ENCODE measurements around the gene MAP2.

MAP2 gene

GRCh38 chr2:209511637-209512036, 87.8 kb downstream of the MAP2 start:
- DNase-seq: no peak
- CTCF ChIA-PET: no interaction called here
- WGBS (ENCODE audit: insufficient coverage): 100% methylated on average over 2 of the region's 2 CpGs
- Histone ChIP-seq H3K4me3 (ENCODE audit: control insufficient read depth in 1 of 7, extremely low read depth in 1 of 7, insufficient read depth in 4 of 7, low read depth in 2 of 7, low read length in 6 of 7) (no peak overlapping the region), H3K4me1 (ENCODE audit: control extremely low read depth in 1 of 4, control insufficient read depth in 4 of 4, insufficient read depth in 4 of 4, low read length in 3 of 4) (no peaks in the 10 kb centered on the region), H3K9me3 (ENCODE audit: control extremely low read depth in 1 of 5, control insufficient read depth in 4 of 5, insufficient read depth in 2 of 5, low read depth in 1 of 5, low read length in 4 of 5) (no peaks in the 10 kb centered on the region), H3K27ac (ENCODE audit: insufficient read depth in 1 of 2, low read depth in 1 of 2, low read length in 2 of 2, poor library complexity in 1 of 2, severe bottlenecking in 2 of 2) (no peak overlapping the region), H3K27me3 (replicated peaks in 2 of 5; ENCODE audit: control insufficient read depth in 4 of 5, insufficient read depth in 5 of 5, low read length in 4 of 5) (no peaks in the 10 kb centered on the region), H3K36me3 (ENCODE audit: control insufficient read depth in 4 of 4, insufficient read depth in 4 of 4, low read length in 3 of 4) (no peaks in the 10 kb centered on the region)
- POLR2A ChIA-PET: no interaction called here

GRCh38 chr2:209512971-209513370, 89.1 kb downstream of the MAP2 start:
- Histone ChIP-seq H3K4me3 (ENCODE audit: control insufficient read depth in 1 of 7, extremely low read depth in 1 of 7, insufficient read depth in 4 of 7, low read depth in 2 of 7, low read length in 6 of 7) (no peak overlapping the region), H3K4me1 (ENCODE audit: control extremely low read depth in 1 of 4, control insufficient read depth in 4 of 4, insufficient read depth in 4 of 4, low read length in 3 of 4) (no peaks in the 10 kb centered on the region), H3K9me3 (ENCODE audit: control extremely low read depth in 1 of 5, control insufficient read depth in 4 of 5, insufficient read depth in 2 of 5, low read depth in 1 of 5, low read length in 4 of 5) (no peaks in the 10 kb centered on the region), H3K36me3 (ENCODE audit: control insufficient read depth in 4 of 4, insufficient read depth in 4 of 4, low read length in 3 of 4) (no peaks in the 10 kb centered on the region), H3K27me3 (replicated peaks in 2 of 5; ENCODE audit: control insufficient read depth in 4 of 5, insufficient read depth in 5 of 5, low read length in 4 of 5) (no peaks in the 10 kb centered on the region), H3K27ac (ENCODE audit: insufficient read depth in 1 of 2, low read depth in 1 of 2, low read length in 2 of 2, poor library complexity in 1 of 2, severe bottlenecking in 2 of 2) (no peak overlapping the region)
- WGBS (ENCODE audit: insufficient coverage): 50% methylated on average over 1 of the region's 2 CpGs
- CTCF ChIA-PET: interaction anchor here (1.0 kb wide), 1 partner anchor 9 kb away, joined by 4 read pairs; no protein-coding TSS in a partner anchor
- POLR2A ChIA-PET: no interaction called here
- peak in 1 of 3 donors; percentile 12 for DNase-seq

- peak in 1 of 3 donors; percentile 24 for DNase-seq
- ChIA-PET CTCF (no interaction called here), POLR2A (no interaction called here)
These were observed 93.6 kb downstream of the MAP2 start for GRCh38 chr2:209517436-209517835.

GRCh38 chr2:209519271-209519670, 95.4 kb downstream of the MAP2 start:
- no peaks in the 10 kb centered on the region for H3K9me3 ChIP-seq (ENCODE audit: control extremely low read depth in 1 of 5, control insufficient read depth in 4 of 5, insufficient read depth in 2 of 5, low read depth in 1 of 5, low read length in 4 of 5)
- ChIA-PET CTCF (no interaction called here), POLR2A (no interaction called here)
- DNase-seq: no peak
- no peaks in the 10 kb centered on the region for H3K36me3 ChIP-seq (ENCODE audit: control insufficient read depth in 4 of 4, insufficient read depth in 4 of 4, low read length in 3 of 4)
- no peaks in the 10 kb centered on the region for H3K4me1 ChIP-seq (ENCODE audit: control extremely low read depth in 1 of 4, control insufficient read depth in 4 of 4, insufficient read depth in 4 of 4, low read length in 3 of 4)
- no peak overlapping the region for H3K4me3 ChIP-seq (ENCODE audit: control insufficient read depth in 1 of 7, extremely low read depth in 1 of 7, insufficient read depth in 4 of 7, low read depth in 2 of 7, low read length in 6 of 7)
- no peak overlapping the region for H3K27ac ChIP-seq (ENCODE audit: insufficient read depth in 1 of 2, low read depth in 1 of 2, low read length in 2 of 2, poor library complexity in 1 of 2, severe bottlenecking in 2 of 2)
- H3K27me3 ChIP-seq (replicated peaks in 2 of 5; ENCODE audit: control insufficient read depth in 4 of 5, insufficient read depth in 5 of 5, low read length in 4 of 5): no peaks in the 10 kb centered on the region

More at GRCh38 chr2:209517436-209517835, 93.6 kb downstream of the MAP2 start:
- Histone ChIP-seq H3K9me3 (ENCODE audit: control extremely low read depth in 1 of 5, control insufficient read depth in 4 of 5, insufficient read depth in 2 of 5, low read depth in 1 of 5, low read length in 4 of 5) (no peaks in the 10 kb centered on the region), H3K36me3 (ENCODE audit: control insufficient read depth in 4 of 4, insufficient read depth in 4 of 4, low read length in 3 of 4) (no peaks in the 10 kb centered on the region), H3K27ac (ENCODE audit: insufficient read depth in 1 of 2, low read depth in 1 of 2, low read length in 2 of 2, poor library complexity in 1 of 2, severe bottlenecking in 2 of 2) (no peak overlapping the region), H3K4me1 (ENCODE audit: control extremely low read depth in 1 of 4, control insufficient read depth in 4 of 4, insufficient read depth in 4 of 4, low read length in 3 of 4) (no peaks in the 10 kb centered on the region), H3K27me3 (replicated peaks in 2 of 5; ENCODE audit: control insufficient read depth in 4 of 5, insufficient read depth in 5 of 5, low read length in 4 of 5) (no peaks in the 10 kb centered on the region), H3K4me3 (ENCODE audit: control insufficient read depth in 1 of 7, extremely low read depth in 1 of 7, insufficient read depth in 4 of 7, low read depth in 2 of 7, low read length in 6 of 7) (no peak overlapping the region)
- 33% methylated on average over 1 of the region's 5 CpGs for WGBS (ENCODE audit: insufficient coverage)

- H3K36me3 ChIP-seq (ENCODE audit: control insufficient read depth in 4 of 4, insufficient read depth in 4 of 4, low read length in 3 of 4): no peaks in the 10 kb centered on the region
- CTCF ChIA-PET: no interaction called here
- H3K4me1 ChIP-seq (ENCODE audit: control extremely low read depth in 1 of 4, control insufficient read depth in 4 of 4, insufficient read depth in 4 of 4, low read length in 3 of 4): peaks cover 0 to 4% (median under 1%) of the 10 kb centered on the region in 4 experiments
- H3K27me3 ChIP-seq (replicated peaks in 2 of 5; ENCODE audit: control insufficient read depth in 4 of 5, insufficient read depth in 5 of 5, low read length in 4 of 5): no peaks in the 10 kb centered on the region
- H3K9me3 ChIP-seq (ENCODE audit: control extremely low read depth in 1 of 5, control insufficient read depth in 4 of 5, insufficient read depth in 2 of 5, low read depth in 1 of 5, low read length in 4 of 5): no peaks in the 10 kb centered on the region
- DNase-seq: no peak
- POLR2A ChIA-PET: no interaction called here
- no peak overlapping the region for H3K4me3 ChIP-seq (ENCODE audit: control insufficient read depth in 1 of 7, extremely low read depth in 1 of 7, insufficient read depth in 4 of 7, low read depth in 2 of 7, low read length in 6 of 7)
- no peak overlapping the region for H3K27ac ChIP-seq (ENCODE audit: insufficient read depth in 1 of 2, low read depth in 1 of 2, low read length in 2 of 2, poor library complexity in 1 of 2, severe bottlenecking in 2 of 2)
These were observed 96.1 kb downstream of the MAP2 start for GRCh38 chr2:209519906-209520305.

- Histone ChIP-seq H3K36me3 (ENCODE audit: control insufficient read depth in 4 of 4, insufficient read depth in 4 of 4, low read length in 3 of 4) (no peaks in the 10 kb centered on the region), H3K4me1 (ENCODE audit: control extremely low read depth in 1 of 4, control insufficient read depth in 4 of 4, insufficient read depth in 4 of 4, low read length in 3 of 4) (peaks cover 3 to 28% (median 21%) of the 10 kb centered on the region in 4 experiments), H3K4me3 (ENCODE audit: control insufficient read depth in 1 of 7, extremely low read depth in 1 of 7, insufficient read depth in 4 of 7, low read depth in 2 of 7, low read length in 6 of 7) (no peak overlapping the region), H3K27me3 (replicated peaks in 2 of 5; ENCODE audit: control insufficient read depth in 4 of 5, insufficient read depth in 5 of 5, low read length in 4 of 5) (no peaks in the 10 kb centered on the region), H3K27ac (ENCODE audit: insufficient read depth in 1 of 2, low read depth in 1 of 2, low read length in 2 of 2, poor library complexity in 1 of 2, severe bottlenecking in 2 of 2) (no peak overlapping the region), H3K9me3 (ENCODE audit: control extremely low read depth in 1 of 5, control insufficient read depth in 4 of 5, insufficient read depth in 2 of 5, low read depth in 1 of 5, low read length in 4 of 5) (no peaks in the 10 kb centered on the region)
- POLR2A ChIA-PET: no interaction called here
- 100% methylated on average over 2 of the region's 8 CpGs for WGBS (ENCODE audit: insufficient coverage)
- CTCF ChIA-PET: interaction anchor here (1.0 kb wide), 1 partner anchor 700 kb away, joined by 3 read pairs; no protein-coding TSS in a partner anchor
- DNase-seq: no peak
These were observed 99.3 kb downstream of the MAP2 start for GRCh38 chr2:209523041-209523740.

- Histone ChIP-seq H3K9me3 (ENCODE audit: control extremely low read depth in 1 of 5, control insufficient read depth in 4 of 5, insufficient read depth in 2 of 5, low read depth in 1 of 5, low read length in 4 of 5) (no peaks in the 10 kb centered on the region), H3K4me3 (ENCODE audit: control insufficient read depth in 1 of 7, extremely low read depth in 1 of 7, insufficient read depth in 4 of 7, low read depth in 2 of 7, low read length in 6 of 7) (no peak overlapping the region), H3K4me1 (ENCODE audit: control extremely low read depth in 1 of 4, control insufficient read depth in 4 of 4, insufficient read depth in 4 of 4, low read length in 3 of 4) (peaks cover 3 to 28% (median 21%) of the 10 kb centered on the region in 4 experiments), H3K27ac (ENCODE audit: insufficient read depth in 1 of 2, low read depth in 1 of 2, low read length in 2 of 2, poor library complexity in 1 of 2, severe bottlenecking in 2 of 2) (no peak overlapping the region), H3K27me3 (replicated peaks in 2 of 5; ENCODE audit: control insufficient read depth in 4 of 5, insufficient read depth in 5 of 5, low read length in 4 of 5) (no peaks in the 10 kb centered on the region), H3K36me3 (ENCODE audit: control insufficient read depth in 4 of 4, insufficient read depth in 4 of 4, low read length in 3 of 4) (no peaks in the 10 kb centered on the region)
- POLR2A ChIA-PET: no interaction called here
- WGBS (ENCODE audit: insufficient coverage): 100% methylated on average over 1 of the region's 2 CpGs
- CTCF ChIA-PET: interaction anchor here (1.5 kb wide), 1 partner anchor 11 kb away, joined by 5 read pairs; no protein-coding TSS in a partner anchor
- DNase-seq: peak in 1 of 3 donors; percentile 3
These were observed 100.0 kb downstream of the MAP2 start for GRCh38 chr2:209523867-209524266.
